GM12878 (cell line): Measurements from ENCODE around the gene TLK2. TPM values are rescaled to one million over a fixed set of nuclear protein-coding genes. Genes with fewer than 3 reads are reported as not detected.
"Not testable (repeated sequence)": the region's sequence is repeated elsewhere in the genome, so short reads cannot be mapped to it uniquely, and the experiment has no call there.

Experiments used
- ATAC-seq: fragments of 200-7000 bp; cut with Tn5 transposase; 3 replicates; pipeline ENCODE4 v1.9.1; 2020; ENCODE audit warnings: mild to moderate bottlenecking, moderate library complexity
- BruUV-seq: library from RNA; stranded (reverse); fragments of 400-500 nt; replicated peaks from 2 replicates; lab custom pipeline; 2021; lab: Mats Ljungman, UMichigan
- CTCF ChIA-PET: fragments of 300-600 bp; sonication (Branson Sonifier 250); formaldehyde crosslinking; extraction: SDS; loops from one replicate; lab custom pipeline; 2021; ENCODE audit warnings: inconsistent platforms; lab: Yijun Ruan, JAX
- POLR2A ChIA-PET: fragments of 350-600 bp; formaldehyde crosslinking; extraction: SDS; loops from one replicate; lab custom pipeline; 2021; ENCODE audit warnings: inconsistent platforms; lab: Charles Lee
- RAD21 ChIA-PET: fragments of 300-600 bp; sonication (Branson Sonifier 250); formaldehyde crosslinking; loops from one replicate; lab custom pipeline; 2023; ENCODE audit warnings: antibody characterized with exemption; ENCODE audit not compliant: unreplicated experiment; lab: Charles Lee
- SMC1A ChIA-PET: fragments of 300-600 bp; sonication (Branson Sonifier 250); formaldehyde crosslinking; loops from one replicate; lab custom pipeline; 2023; ENCODE audit not compliant: unreplicated experiment, uncharacterized antibody; lab: Charles Lee
- DNase-seq: peaks from one replicate; pipeline ENCODE4 v3.0.0-alpha.2; 2011; ENCODE audit warnings: low read depth, low spot score
- FAIRE-seq: peaks from 3 replicates; lab custom pipeline; 2011; peaks lifted over from hg19 to GRCh38; lab: Jason Lieb, UNC
- H2AFZ ChIP-seq: 2 replicates; pipeline ENCODE4 v1.6.0; 2011; ENCODE audit warnings: low read depth, low read length, control low read depth; ENCODE audit not compliant: control insufficient read depth
- H3K27ac ChIP-seq: 2 replicates; pipeline ENCODE4 v1.5.1; 2011; ENCODE audit warnings: control low read depth; ENCODE audit not compliant: control insufficient read depth, insufficient read depth
- H3K27me3 ChIP-seq, 2 experiments: replicated peaks in 1 of 2; 2 replicates each; pipeline versions ENCODE4 v1.6.0 to v1.6.1; 2011; ENCODE audit warnings: low read length in 1 of 2; ENCODE audit not compliant: control insufficient read depth in 2 of 2, insufficient read depth in 2 of 2
- H3K36me3 ChIP-seq, 2 experiments: 2 replicates each; pipeline ENCODE4 v1.5.1; 2011; ENCODE audit warnings: low read length in 1 of 2; ENCODE audit not compliant: control insufficient read depth in 2 of 2, insufficient read depth in 2 of 2
- H3K4me1 ChIP-seq: 2 replicates; pipeline ENCODE4 v1.6.1; 2011; ENCODE audit warnings: mild to moderate bottlenecking, low read length, moderate library complexity, mixed read lengths; ENCODE audit not compliant: control insufficient read depth, insufficient read depth
- H3K4me2 ChIP-seq: 2 replicates; pipeline ENCODE4 v1.6.0; 2011; ENCODE audit warnings: control low read depth; ENCODE audit not compliant: control insufficient read depth, insufficient read depth
- H3K4me3 ChIP-seq: fragments of 200-600 bp; sonication (generic); 2 replicates; pipeline ENCODE4 v1.5.1; 2016
- H3K79me2 ChIP-seq: 2 replicates; pipeline ENCODE4 v1.6.0; 2011; ENCODE audit warnings: low read length; ENCODE audit not compliant: control insufficient read depth, insufficient read depth
- H3K9ac ChIP-seq: 2 replicates; pipeline ENCODE4 v1.8.0; 2011; ENCODE audit warnings: low read length, control low read depth, mixed read lengths; ENCODE audit not compliant: control insufficient read depth, insufficient read depth
- H3K9me3 ChIP-seq: replicated peaks from 3 replicates; pipeline ENCODE4 v1.5.1; 2011; ENCODE audit warnings: mild to moderate bottlenecking, low read length; ENCODE audit not compliant: control insufficient read depth, insufficient read depth
- H4K20me1 ChIP-seq: 2 replicates; pipeline ENCODE4 v1.6.0; 2011; ENCODE audit not compliant: control insufficient read depth, insufficient read depth
- WGBS: methylation state at CpG from one replicate; pipeline ENCODE4 v1.1.6; 2016; ENCODE audit warnings: low lambda C conversion rate; ENCODE audit not compliant: insufficient replicate concordance, insufficient coverage; ENCODE audit errors: missing lambda C conversion rate; 5-methylcytosine and 5-hydroxymethylcytosine counted together
- in situ Hi-C: fragments of 300-500 bp; cut with MboI; formaldehyde crosslinking; loops from 9 replicates; pipeline ENCODE4 v1.14.3; 2018; ENCODE audit warnings: mixed read lengths
- intact Hi-C: fragments of 100-400 bp; cut with micrococcal nuclease; formaldehyde crosslinking; loops from one replicate; pipeline ENCODE4 v1.14.2; 2022; ENCODE audit not compliant: unreplicated experiment
- polyA plus RNA-seq, 11 experiments: library from polyadenylated mRNA; depleted of rRNA in 4 of 11; unstranded in 6 of 11; stranded (reverse) in 5 of 11; fragments of >200 nt; fragmentation: Nextera tagmentation in 4 of 11; fragmentation: Illumina TruSeq in 1 of 11; extraction: Ambion mirVana in 4 of 11; extraction: Trizol in 1 of 11; gene quantifications; 1 replicate in 1 of 11; 2 replicates in 10 of 11; pipeline versions ENCODE4 v1.2.1 to v1.2.3, GENCODE V29; 2011 to 2016; ENCODE audit warnings: inconsistent platforms in 2 of 11, missing spikeins in 2 of 11, low read depth in 1 of 11
- total RNA-seq, 4 experiments: library from RNA; depleted of rRNA in 3 of 4; stranded (reverse); fragments of >200 nt in 3 of 4; fragmentation: Illumina TruSeq in 1 of 4; extraction: Trizol in 1 of 4; gene quantifications; 2 replicates each; pipeline versions ENCODE4 v1.2.1 to v1.2.3, GENCODE V29; 2013 to 2021

TLK2 gene
- total and polyA plus RNA-seq, 10 of the 15 experiments (the other 5 are each of a cell fraction or from before 2014, with no cell fraction given): 12.1 to 51.2 (median 27.5) TPM

GRCh38 chr17:62496344-62496743, 17.7 kb downstream of the TLK2 start:
- H3K36me3 ChIP-seq, CTCF ChIA-PET, H3K4me2 ChIP-seq, in situ Hi-C loops, H3K4me3 ChIP-seq, POLR2A ChIA-PET, H3K9me3 ChIP-seq, intact Hi-C loops, SMC1A ChIA-PET, DNase-seq, H4K20me1 ChIP-seq, H3K27me3 ChIP-seq, H3K27ac ChIP-seq, H3K9ac ChIP-seq, FAIRE-seq, H3K4me1 ChIP-seq, H2AFZ ChIP-seq, ATAC-seq, BruUV-seq, RAD21 ChIA-PET: not testable (repeated sequence)
- peaks cover 42% of the 10 kb centered on the region for H3K79me2 ChIP-seq
- 98% methylated on average over 4 of the region's 4 CpGs for WGBS

- intact Hi-C loops, SMC1A ChIA-PET, H3K9ac ChIP-seq, RAD21 ChIA-PET, H3K4me2 ChIP-seq, BruUV-seq, FAIRE-seq, H4K20me1 ChIP-seq, DNase-seq, ATAC-seq, H3K4me3 ChIP-seq, H3K36me3 ChIP-seq, CTCF ChIA-PET, in situ Hi-C loops, H2AFZ ChIP-seq, H3K9me3 ChIP-seq, H3K27ac ChIP-seq, H3K27me3 ChIP-seq, H3K4me1 ChIP-seq: not testable (repeated sequence)
- 86% methylated on average over 8 of the region's 8 CpGs for WGBS
- peaks cover 30% of the 10 kb centered on the region for H3K79me2 ChIP-seq
- POLR2A ChIA-PET: interaction anchor here (0.7 kb wide), 1 partner anchor 77 kb away, joined by 3 read pairs; no protein-coding TSS in a partner anchor
Measured at GRCh38 chr17:62498796-62499195, 20.2 kb downstream of the TLK2 start.

- H3K27ac ChIP-seq, FAIRE-seq, H3K4me1 ChIP-seq, H2AFZ ChIP-seq, H3K4me2 ChIP-seq, H3K4me3 ChIP-seq, ATAC-seq, H3K36me3 ChIP-seq, SMC1A ChIA-PET, H4K20me1 ChIP-seq, H3K27me3 ChIP-seq, BruUV-seq, RAD21 ChIA-PET, H3K9me3 ChIP-seq, POLR2A ChIA-PET, intact Hi-C loops, DNase-seq, in situ Hi-C loops, H3K9ac ChIP-seq: not testable (repeated sequence)
- CTCF ChIA-PET: interaction anchor here (1.1 kb wide), 1 partner anchor 41 kb away, joined by 3 read pairs; no protein-coding TSS in a partner anchor
- 100% methylated on average over 1 of the region's 1 CpG for WGBS
- peaks cover 29% of the 10 kb centered on the region for H3K79me2 ChIP-seq
Measured at GRCh38 chr17:62500463-62500862, 21.8 kb downstream of the TLK2 start.

GRCh38 chr17:62504857-62505256, 26.2 kb downstream of the TLK2 start:
- BruUV-seq, DNase-seq, H4K20me1 ChIP-seq, H3K36me3 ChIP-seq, in situ Hi-C loops, H3K4me2 ChIP-seq, POLR2A ChIA-PET, H2AFZ ChIP-seq, H3K4me1 ChIP-seq, RAD21 ChIA-PET, H3K9ac ChIP-seq, H3K4me3 ChIP-seq, FAIRE-seq, H3K27me3 ChIP-seq, H3K27ac ChIP-seq, H3K9me3 ChIP-seq, ATAC-seq, intact Hi-C loops: not testable (repeated sequence)
- CTCF ChIA-PET: interaction anchor here (0.9 kb wide), 1 partner anchor 83 kb away, joined by 3 read pairs; no protein-coding TSS in a partner anchor
- SMC1A ChIA-PET: interaction anchor here (0.9 kb wide), 1 partner anchor 21 kb away, joined by 3 read pairs; no protein-coding TSS in a partner anchor
- 89% methylated on average over 8 of the region's 8 CpGs for WGBS
- peaks cover 23% of the 10 kb centered on the region for H3K79me2 ChIP-seq
